Neuronal stem cell (in vitro differentiated cells): ENCODE measurements around the gene TSR3.

Source experiments
- DNase-seq: peaks from one replicate; pipeline ENCODE4 v3.0.0-alpha.2; 2013; ENCODE audit warnings: low spot score
- H2AFZ ChIP-seq: one replicate; pipeline ENCODE4 v1.6.1; 2013; ENCODE audit warnings: mild to moderate bottlenecking, low read length, inconsistent platforms
- H2AK5ac ChIP-seq: 2 replicates; pipeline ENCODE4 v1.6.1; 2013; ENCODE audit warnings: low read depth, mild to moderate bottlenecking, inconsistent platforms, low read length, moderate library complexity, mixed read lengths
- H2BK120ac ChIP-seq: 2 replicates; pipeline ENCODE4 v1.6.1; 2013; ENCODE audit warnings: low read depth, mild to moderate bottlenecking, inconsistent platforms, low read length, moderate library complexity, mixed read lengths
- H2BK12ac ChIP-seq: one replicate; pipeline ENCODE4 v1.6.1; 2013; ENCODE audit warnings: low read length, inconsistent platforms
- H2BK15ac ChIP-seq: 2 replicates; pipeline ENCODE4 v1.6.1; 2013; ENCODE audit warnings: mild to moderate bottlenecking, low read length, inconsistent platforms, mixed read lengths
- H2BK5ac ChIP-seq: one replicate; pipeline ENCODE4 v1.6.1; 2013; ENCODE audit warnings: inconsistent platforms, mild to moderate bottlenecking, low read length, moderate library complexity
- H3K14ac ChIP-seq: one replicate; pipeline ENCODE4 v1.6.1; 2013; ENCODE audit warnings: low read length, inconsistent platforms
- H3K18ac ChIP-seq: 2 replicates; pipeline ENCODE4 v1.6.1; 2013; ENCODE audit warnings: low read length, inconsistent platforms
- H3K23ac ChIP-seq: 2 replicates; pipeline ENCODE4 v1.6.1; 2013; ENCODE audit warnings: low read depth, mild to moderate bottlenecking, mixed read lengths, low read length, inconsistent platforms; ENCODE audit not compliant: poor library complexity
- H3K27ac ChIP-seq: replicated peaks from 3 replicates; pipeline ENCODE4 v1.5.1; 2013; ENCODE audit warnings: low read length, inconsistent platforms
- H3K27me3 ChIP-seq, 3 experiments: 2 replicates each; pipeline ENCODE4 v1.6.1; 2013; ENCODE audit warnings: low read length in 3 of 3, mild to moderate bottlenecking in 2 of 3, inconsistent platforms in 1 of 3, low read depth in 1 of 3, mixed read lengths in 1 of 3, moderate library complexity in 1 of 3; ENCODE audit not compliant: control insufficient read depth in 3 of 3, insufficient read depth in 3 of 3
- H3K36me3 ChIP-seq, 2 donors: replicated peaks in 1 of 2; 2 replicates each; pipeline ENCODE4 v1.6.1; 2013; ENCODE audit warnings: low read length in 2 of 2; ENCODE audit not compliant: control insufficient read depth in 2 of 2, insufficient read depth in 2 of 2
- H3K4ac ChIP-seq: 2 replicates; pipeline ENCODE4 v1.6.1; 2013; ENCODE audit warnings: inconsistent platforms, mild to moderate bottlenecking, low read length, moderate library complexity
- H3K4me1 ChIP-seq, 2 donors: 1 replicate in 1 of 2; 2 replicates in 1 of 2; pipeline ENCODE4 v1.6.1; 2013; ENCODE audit warnings: low read length in 2 of 2, low read depth in 1 of 2; ENCODE audit not compliant: control insufficient read depth in 2 of 2, insufficient read depth in 1 of 2
- H3K4me2 ChIP-seq: one replicate; pipeline ENCODE4 v1.6.1; 2013; ENCODE audit warnings: mild to moderate bottlenecking, low read length, inconsistent platforms; ENCODE audit not compliant: insufficient read depth, poor library complexity, severe bottlenecking
- H3K4me3 ChIP-seq, 2 donors: 2 replicates each; pipeline ENCODE4 v1.5.1; 2013; ENCODE audit warnings: low read length in 2 of 2, mild to moderate bottlenecking in 2 of 2, inconsistent platforms in 1 of 2, moderate library complexity in 1 of 2
- H3K79me1 ChIP-seq: one replicate; pipeline ENCODE4 v1.6.1; 2013; ENCODE audit warnings: low read depth, mild to moderate bottlenecking, inconsistent platforms, low read length, moderate library complexity
- H3K9ac ChIP-seq: one replicate; pipeline ENCODE4 v1.6.1; 2013; ENCODE audit warnings: mild to moderate bottlenecking, low read depth, low read length, inconsistent platforms; ENCODE audit not compliant: poor library complexity
- H3K9me3 ChIP-seq, 2 donors: replicated peaks in 1 of 2; 2 replicates each; pipeline versions ENCODE3 to v1.6.1; 2013; ENCODE audit warnings: low read length in 2 of 2, mild to moderate bottlenecking in 2 of 2, inconsistent platforms in 1 of 2, low read depth in 1 of 2, mixed read lengths in 1 of 2, moderate library complexity in 1 of 2; ENCODE audit not compliant: control insufficient read depth in 2 of 2, insufficient read depth in 1 of 2
- H4K8ac ChIP-seq: one replicate; pipeline ENCODE4 v1.6.1; 2013; ENCODE audit warnings: low read depth, mild to moderate bottlenecking, inconsistent platforms, low read length, moderate library complexity
- H4K91ac ChIP-seq: one replicate; pipeline ENCODE4 v1.6.1; 2013; ENCODE audit warnings: low read length, low read depth, mild to moderate bottlenecking, inconsistent platforms; ENCODE audit not compliant: poor library complexity
- WGBS, 2 donors: extraction: QIAGEN DNeasy Blood & Tissue Kit; methylation state at CpG; one replicate each; pipeline ENCODE4 v1.1.7; 2013; ENCODE audit warnings: missing lambda C conversion rate in 2 of 2, mixed read lengths in 1 of 2; ENCODE audit not compliant: insufficient read length in 2 of 2, insufficient replicate concordance in 1 of 2; ENCODE audit errors: extremely low coverage in 2 of 2; 5-methylcytosine and 5-hydroxymethylcytosine counted together

The TSR3 gene

GRCh38 chr16:1326946-1327618 is 24.6 kb downstream of the TSR3 start:
- no peak overlapping the region for H3K9ac ChIP-seq
- no peak overlapping the region for H2BK15ac ChIP-seq
- WGBS, 2 donors = no CpG with 5 or more reads among the region's 17 CpGs
- peaks cover 6 to 7% of the 10 kb centered on the region in 2 donors for H3K9me3 ChIP-seq
- H3K23ac ChIP-seq = no peak overlapping the region
- H2AK5ac ChIP-seq = peak overlapping the region; percentile 3
- no peak overlapping the region for H4K8ac ChIP-seq
- no peak overlapping the region for H2BK12ac ChIP-seq
- no peak overlapping the region for H4K91ac ChIP-seq
- no peak overlapping the region for H3K14ac ChIP-seq
- no peak overlapping the region for H3K4ac ChIP-seq
- H2AFZ ChIP-seq = no peak overlapping the region
- H3K36me3 ChIP-seq = peaks cover 19 to 35% of the 10 kb centered on the region in 2 donors
- no peak overlapping the region for H3K4me2 ChIP-seq
- peak overlapping the region; percentile 60 for H3K18ac ChIP-seq
- peaks cover 3% of the 10 kb centered on the region for H3K79me1 ChIP-seq
- no peak overlapping the region for H3K4me3 ChIP-seq
- peaks cover 0 to 12% (median 1%) of the 10 kb centered on the region in 3 experiments for H3K27me3 ChIP-seq
- DNase-seq = no peak
- peaks cover 14 to 15% of the 10 kb centered on the region in 2 donors for H3K4me1 ChIP-seq
- H3K27ac ChIP-seq = peak overlapping the region; percentile 51
- no peak overlapping the region for H2BK5ac ChIP-seq
- H2BK120ac ChIP-seq = no peak overlapping the region

GRCh38 chr16:1326391-1326790 is 25.3 kb downstream of the TSR3 start:
- Histone ChIP-seq H3K23ac (peak overlapping the region; percentile 73), H3K18ac (no peak overlapping the region), H3K36me3 (peaks cover 23 to 42% of the 10 kb centered on the region in 2 donors), H2BK120ac (no peak overlapping the region), H3K4me1 (peaks cover 8 to 9% of the 10 kb centered on the region in 2 donors), H2BK12ac (no peak overlapping the region), H4K91ac (no peak overlapping the region), H3K4ac (no peak overlapping the region), H3K4me3 (no peak overlapping the region), H3K9ac (no peak overlapping the region), H3K27me3 (peaks cover 0 to 6% (median 0%) of the 10 kb centered on the region in 3 experiments), H3K9me3 (peaks cover 6 to 7% of the 10 kb centered on the region in 2 donors), H2BK15ac (no peak overlapping the region), H2AK5ac (no peak overlapping the region), H2BK5ac (no peak overlapping the region), H3K79me1 (peaks cover 3% of the 10 kb centered on the region), H4K8ac (no peak overlapping the region), H3K14ac (no peak overlapping the region), H2AFZ (no peak overlapping the region), H3K4me2 (no peak overlapping the region), H3K27ac (peak overlapping the region; percentile 51)
- DNase-seq = no peak
- WGBS, 2 donors = no CpG with 5 or more reads among the region's 17 CpGs

GRCh38 chr16:1325673-1326371 is 25.9 kb downstream of the TSR3 start:
- Histone ChIP-seq H2BK12ac (no peak overlapping the region), H2BK120ac (no peak overlapping the region), H3K36me3 (peaks cover 28 to 47% of the 10 kb centered on the region in 2 donors), H3K14ac (peak overlapping the region; percentile 89), H3K4me2 (no peak overlapping the region), H2BK5ac (no peak overlapping the region), H3K79me1 (peaks cover 3% of the 10 kb centered on the region), H3K4ac (no peak overlapping the region), H2AK5ac (no peak overlapping the region), H3K27ac (no peak overlapping the region), H3K18ac (peak overlapping the region; percentile 28), H3K27me3 (peaks cover 0 to under 1% (median 0%) of the 10 kb centered on the region in 3 experiments), H4K8ac (no peak overlapping the region), H2BK15ac (no peak overlapping the region), H3K23ac (peak overlapping the region; percentile 73), H3K4me1 (peaks cover 7% of the 10 kb centered on the region in 2 donors), H3K9me3 (peaks cover 7% of the 10 kb centered on the region in 2 donors), H3K4me3 (no peak overlapping the region), H4K91ac (peak overlapping the region; percentile 53), H3K9ac (no peak overlapping the region), H2AFZ (no peak overlapping the region)
- no peak for DNase-seq
- no CpG with 5 or more reads among the region's 20 CpGs for WGBS, 2 donors

- peak overlapping the region; percentile 73 for H3K23ac ChIP-seq
- peaks cover 4 to 5% of the 10 kb centered on the region in 2 donors for H3K9me3 ChIP-seq
- H3K27me3 ChIP-seq = no peaks in the 10 kb centered on the region
- H4K8ac ChIP-seq = no peak overlapping the region
- no CpG with 5 or more reads among the region's 15 CpGs for WGBS, 2 donors
- H2BK120ac ChIP-seq = no peak overlapping the region
- no peak for DNase-seq
- no peak overlapping the region for H3K4ac ChIP-seq
- H3K4me1 ChIP-seq = peaks cover 7% of the 10 kb centered on the region in 2 donors
- H3K4me2 ChIP-seq = no peak overlapping the region
- H3K79me1 ChIP-seq = peaks cover 5% of the 10 kb centered on the region
- H3K9ac ChIP-seq = no peak overlapping the region
- H3K14ac ChIP-seq = peak overlapping the region; percentile 71
- H2BK12ac ChIP-seq = no peak overlapping the region
- no peak overlapping the region for H2AFZ ChIP-seq
- no peak overlapping the region for H2AK5ac ChIP-seq
- no peak overlapping the region for H3K18ac ChIP-seq
- H2BK5ac ChIP-seq = no peak overlapping the region
- no peak overlapping the region for H3K27ac ChIP-seq
- no peak overlapping the region for H4K91ac ChIP-seq
- H3K4me3 ChIP-seq = no peak overlapping the region
- no peak overlapping the region for H2BK15ac ChIP-seq
- peaks cover 33 to 53% of the 10 kb centered on the region in 2 donors for H3K36me3 ChIP-seq
These were observed 26.4 kb downstream of the TSR3 start for GRCh38 chr16:1325261-1325660.
